ENCODE data around the gene REPIN1. TPM values are rescaled to one million over a fixed set of nuclear protein-coding genes. Genes with fewer than 3 reads are reported as not detected.

Gene REPIN1
- total and polyA plus RNA-seq, 9 of the 15 experiments (the other 6 are each of a cell fraction or from before 2014, with no cell fraction given) = 8.1 to 283 (median 94.3) TPM

DNA sequence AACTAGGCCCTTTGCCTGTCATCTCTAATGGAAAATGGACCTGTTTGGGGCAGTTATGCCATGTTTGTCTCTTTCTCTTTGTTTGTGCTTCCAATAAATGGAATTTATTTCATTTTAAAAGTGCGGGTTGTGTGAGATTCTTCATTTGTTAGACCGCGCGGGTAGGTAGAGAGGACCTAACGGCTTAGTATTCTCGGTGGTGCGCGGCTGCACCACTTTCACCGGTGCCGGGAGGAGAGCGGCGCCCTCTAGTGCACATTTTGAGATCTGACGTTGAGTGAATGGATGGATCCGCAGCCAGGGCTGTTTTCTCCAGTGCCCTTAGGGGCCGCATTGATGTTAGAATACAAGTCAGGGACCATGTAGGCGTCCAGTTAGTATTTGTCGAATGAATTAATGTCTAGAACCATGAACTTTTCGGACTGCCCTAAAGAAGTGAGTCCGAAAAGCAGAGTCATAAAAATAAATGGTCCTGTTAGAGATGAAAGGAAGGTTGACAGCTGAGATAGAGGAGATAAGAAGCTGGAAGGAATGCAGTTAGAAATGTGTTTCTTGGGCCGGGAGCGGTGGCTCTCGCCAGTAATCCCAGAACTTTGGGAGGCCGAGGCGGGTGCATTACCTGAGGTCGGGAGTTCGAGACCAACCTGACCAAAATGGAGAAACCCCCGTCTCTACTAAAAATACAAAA is 52.5 kb downstream of the REPIN1 start (continued):
- TF ChIP-seq SNIP1 (IDR thresholded peaks at IDR 0.05; ENCODE audit: low read depth) (no peak), NCOA2 (IDR thresholded peaks at IDR 0.05; ENCODE audit: partially characterized antibody in 2 of 2) (no peak), NCOA6 (IDR thresholded peaks at IDR 0.05) (no peak), MEIS2 (IDR thresholded peaks at IDR 0.05; ENCODE audit: partially characterized antibody) (peak; percentile 58), ERF (CRISPR knock-in tag; IDR thresholded peaks at IDR 0.05) (0 out of 2 replicates have a peak, but pooled peaks have one; percentile 36), RBM39 (optimal IDR thresholded peaks at IDR 0.05; ENCODE audit: low read depth, low read length) (no peak), ATF1 (CRISPR knock-in tag; IDR thresholded peaks at IDR 0.05) (no peak), ATF1 (tag; IDR thresholded peaks at IDR 0.05) (peak; percentile 68), MCM2 (IDR thresholded peaks at IDR 0.05; ENCODE audit: low read depth) (no peak), KLF10 (CRISPR knock-in tag; IDR thresholded peaks at IDR 0.05) (no peak), ZNF133 (CRISPR knock-in tag; IDR thresholded peaks at IDR 0.05) (no peak), POLR2A (conservative IDR thresholded peaks at IDR 0.05) (no peak), ZNF644 (tag; IDR thresholded peaks at IDR 0.05; ENCODE audit: low read depth) (no peak), MYC (IDR thresholded peaks at IDR 0.05; ENCODE audit: low read depth, low read length) (peak; percentile 68; the same call in 1 of the 2 replicates), MYC (CRISPR knock-in tag; IDR thresholded peaks at IDR 0.05; ENCODE audit: borderline replicate concordance, low read depth) (no peak), DACH1 (IDR thresholded peaks at IDR 0.05; ENCODE audit: partially characterized antibody) (no peak)
- TF ChIP-seq, protein P1, sequence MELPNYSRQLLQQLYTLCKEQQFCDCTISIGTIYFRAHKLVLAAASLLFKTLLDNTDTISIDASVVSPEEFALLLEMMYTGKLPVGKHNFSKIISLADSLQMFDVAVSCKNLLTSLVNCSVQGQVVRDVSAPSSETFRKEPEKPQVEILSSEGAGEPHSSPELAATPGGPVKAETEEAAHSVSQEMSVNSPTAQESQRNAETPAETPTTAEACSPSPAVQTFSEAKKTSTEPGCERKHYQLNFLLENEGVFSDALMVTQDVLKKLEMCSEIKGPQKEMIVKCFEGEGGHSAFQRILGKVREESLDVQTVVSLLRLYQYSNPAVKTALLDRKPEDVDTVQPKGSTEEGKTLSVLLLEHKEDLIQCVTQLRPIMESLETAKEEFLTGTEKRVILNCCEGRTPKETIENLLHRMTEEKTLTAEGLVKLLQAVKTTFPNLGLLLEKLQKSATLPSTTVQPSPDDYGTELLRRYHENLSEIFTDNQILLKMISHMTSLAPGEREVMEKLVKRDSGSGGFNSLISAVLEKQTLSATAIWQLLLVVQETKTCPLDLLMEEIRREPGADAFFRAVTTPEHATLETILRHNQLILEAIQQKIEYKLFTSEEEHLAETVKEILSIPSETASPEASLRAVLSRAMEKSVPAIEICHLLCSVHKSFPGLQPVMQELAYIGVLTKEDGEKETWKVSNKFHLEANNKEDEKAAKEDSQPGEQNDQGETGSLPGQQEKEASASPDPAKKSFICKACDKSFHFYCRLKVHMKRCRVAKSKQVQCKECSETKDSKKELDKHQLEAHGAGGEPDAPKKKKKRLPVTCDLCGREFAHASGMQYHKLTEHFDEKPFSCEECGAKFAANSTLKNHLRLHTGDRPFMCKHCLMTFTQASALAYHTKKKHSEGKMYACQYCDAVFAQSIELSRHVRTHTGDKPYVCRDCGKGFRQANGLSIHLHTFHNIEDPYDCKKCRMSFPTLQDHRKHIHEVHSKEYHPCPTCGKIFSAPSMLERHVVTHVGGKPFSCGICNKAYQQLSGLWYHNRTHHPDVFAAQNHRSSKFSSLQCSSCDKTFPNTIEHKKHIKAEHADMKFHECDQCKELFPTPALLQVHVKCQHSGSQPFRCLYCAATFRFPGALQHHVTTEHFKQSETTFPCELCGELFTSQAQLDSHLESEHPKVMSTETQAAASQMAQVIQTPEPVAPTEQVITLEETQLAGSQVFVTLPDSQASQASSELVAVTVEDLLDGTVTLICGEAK (IDR thresholded peaks at IDR 0.05) = no peak
- TF ChIP-seq, protein P1 (CRISPR knock-in tag; IDR thresholded peaks at IDR 0.05) = no peak
- TF ChIP-seq, protein P2, sequence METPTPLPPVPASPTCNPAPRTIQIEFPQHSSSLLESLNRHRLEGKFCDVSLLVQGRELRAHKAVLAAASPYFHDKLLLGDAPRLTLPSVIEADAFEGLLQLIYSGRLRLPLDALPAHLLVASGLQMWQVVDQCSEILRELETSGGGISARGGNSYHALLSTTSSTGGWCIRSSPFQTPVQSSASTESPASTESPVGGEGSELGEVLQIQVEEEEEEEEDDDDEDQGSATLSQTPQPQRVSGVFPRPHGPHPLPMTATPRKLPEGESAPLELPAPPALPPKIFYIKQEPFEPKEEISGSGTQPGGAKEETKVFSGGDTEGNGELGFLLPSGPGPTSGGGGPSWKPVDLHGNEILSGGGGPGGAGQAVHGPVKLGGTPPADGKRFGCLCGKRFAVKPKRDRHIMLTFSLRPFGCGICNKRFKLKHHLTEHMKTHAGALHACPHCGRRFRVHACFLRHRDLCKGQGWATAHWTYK (CRISPR knock-in tag; IDR thresholded peaks at IDR 0.05) = no peak
- TF ChIP-seq, protein P3, sequence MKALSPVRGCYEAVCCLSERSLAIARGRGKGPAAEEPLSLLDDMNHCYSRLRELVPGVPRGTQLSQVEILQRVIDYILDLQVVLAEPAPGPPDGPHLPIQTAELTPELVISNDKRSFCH (CRISPR knock-in tag; IDR thresholded peaks at IDR 0.05) = no peak
- TF ChIP-seq, protein P3 (tag; IDR thresholded peaks at IDR 0.05) = peak; percentile 67; the same call in 1 of the 2 replicates

Data from K562 (cell line).